ENCODE data around the gene EXOG.

EXOG gene

DNA sequence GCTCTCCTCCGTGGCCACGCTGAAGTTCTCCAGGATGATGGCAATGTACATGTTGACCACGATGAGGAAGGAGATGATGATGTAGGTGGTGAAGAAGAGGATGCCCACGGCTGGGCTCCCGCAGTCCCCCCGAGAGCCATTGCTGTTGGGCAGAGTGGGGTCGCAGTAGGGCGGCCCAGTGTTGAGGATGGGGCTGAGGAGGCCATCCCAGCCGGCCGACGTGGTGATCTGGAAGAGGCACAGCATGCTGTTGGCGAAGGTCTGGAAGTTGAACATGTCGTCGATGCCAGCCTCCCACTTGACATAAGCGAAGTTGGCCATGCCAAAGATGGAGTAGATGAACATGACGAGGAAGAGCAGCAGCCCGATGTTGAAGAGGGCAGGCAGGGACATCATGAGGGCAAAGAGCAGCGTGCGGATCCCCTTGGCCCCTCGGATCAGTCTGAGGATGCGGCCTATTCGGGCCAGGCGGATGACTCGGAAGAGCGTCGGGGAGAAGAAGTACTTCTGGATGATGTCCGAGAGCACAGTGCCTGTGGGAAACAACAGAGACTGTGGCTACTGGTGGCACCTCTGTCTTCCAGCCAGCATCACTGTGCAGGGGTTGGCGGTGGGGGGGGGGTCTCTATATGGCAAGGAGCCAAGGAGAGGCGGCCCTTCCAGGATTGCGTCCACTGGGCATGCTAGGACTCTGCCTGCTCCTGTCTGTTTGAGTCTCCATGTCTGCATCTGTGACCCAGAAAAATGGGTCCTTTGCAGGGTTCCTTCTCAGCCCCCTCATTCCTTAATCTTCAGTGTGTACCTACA, 55.1 kb downstream of the EXOG start:
- peaks cover 5% of the 10 kb centered on the region for H3K27me3 Mint-ChIP-seq (ENCODE audit: low read depth)
- H3K27ac Mint-ChIP-seq: no peak overlapping the region
- no peaks in the 10 kb centered on the region for H3K36me3 Mint-ChIP-seq (ENCODE audit: low read depth)
- H3K4me1 Mint-ChIP-seq (ENCODE audit: low read depth): peaks cover 3% of the 10 kb centered on the region
- no peak overlapping the region for H3K4me3 Mint-ChIP-seq
- no peak for DNase-seq (ENCODE audit: low spot score)
- H3K9me3 Mint-ChIP-seq: no peaks in the 10 kb centered on the region

DNA sequence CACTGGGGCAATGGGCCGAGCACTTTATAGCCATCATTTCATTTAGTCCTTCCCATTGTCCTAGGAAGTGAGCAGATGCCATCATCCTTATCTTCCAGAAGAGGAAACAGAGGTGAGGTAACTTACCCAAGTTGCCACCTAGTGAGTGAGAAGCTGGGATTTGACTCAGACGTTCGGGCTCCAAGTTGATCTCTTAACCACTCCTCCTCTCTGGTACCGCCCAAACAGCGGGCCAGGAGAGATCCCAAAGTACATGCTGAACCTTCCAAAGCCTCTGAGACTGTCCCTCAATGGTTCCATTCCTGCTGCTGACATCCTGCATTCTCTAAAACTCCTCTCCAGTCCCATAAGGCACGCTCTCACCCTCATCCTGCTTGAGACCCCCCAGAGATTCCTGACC, 56.2 kb downstream of the EXOG start:
- Mint-ChIP-seq H3K27me3 (ENCODE audit: low read depth) (peaks cover 2% of the 10 kb centered on the region), H3K36me3 (ENCODE audit: low read depth) (no peaks in the 10 kb centered on the region), H3K4me3 (no peak overlapping the region), H3K9me3 (no peaks in the 10 kb centered on the region), H3K4me1 (ENCODE audit: low read depth) (peaks cover 3% of the 10 kb centered on the region), H3K27ac (no peak overlapping the region)
- no peak for DNase-seq (ENCODE audit: low spot score)

DNA sequence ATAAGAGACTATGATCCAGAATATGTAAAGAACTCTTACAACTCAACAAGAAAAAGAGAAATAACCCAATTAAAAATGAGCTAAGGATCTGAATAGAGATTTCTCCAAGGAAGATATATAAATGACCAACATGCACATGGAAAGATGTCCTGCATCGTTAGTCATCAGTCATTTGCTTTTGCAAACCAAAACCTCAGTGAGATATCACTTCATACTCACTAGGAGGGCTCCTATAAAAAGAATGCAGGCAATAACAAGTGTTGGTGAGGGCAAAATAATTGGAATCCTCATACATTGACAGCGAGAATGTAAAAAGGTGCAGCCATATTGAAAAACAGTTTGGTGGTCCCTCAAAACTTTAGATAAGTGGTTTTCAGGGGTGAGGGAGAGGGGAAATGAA, 56.9 kb downstream of the EXOG start:
- Mint-ChIP-seq H3K36me3 (ENCODE audit: low read depth) (no peaks in the 10 kb centered on the region), H3K4me3 (no peak overlapping the region), H3K27ac (no peak overlapping the region), H3K27me3 (ENCODE audit: low read depth) (no peaks in the 10 kb centered on the region), H3K4me1 (ENCODE audit: low read depth) (peaks cover 2% of the 10 kb centered on the region), H3K9me3 (no peaks in the 10 kb centered on the region)
- DNase-seq (ENCODE audit: low spot score): no peak

DNA sequence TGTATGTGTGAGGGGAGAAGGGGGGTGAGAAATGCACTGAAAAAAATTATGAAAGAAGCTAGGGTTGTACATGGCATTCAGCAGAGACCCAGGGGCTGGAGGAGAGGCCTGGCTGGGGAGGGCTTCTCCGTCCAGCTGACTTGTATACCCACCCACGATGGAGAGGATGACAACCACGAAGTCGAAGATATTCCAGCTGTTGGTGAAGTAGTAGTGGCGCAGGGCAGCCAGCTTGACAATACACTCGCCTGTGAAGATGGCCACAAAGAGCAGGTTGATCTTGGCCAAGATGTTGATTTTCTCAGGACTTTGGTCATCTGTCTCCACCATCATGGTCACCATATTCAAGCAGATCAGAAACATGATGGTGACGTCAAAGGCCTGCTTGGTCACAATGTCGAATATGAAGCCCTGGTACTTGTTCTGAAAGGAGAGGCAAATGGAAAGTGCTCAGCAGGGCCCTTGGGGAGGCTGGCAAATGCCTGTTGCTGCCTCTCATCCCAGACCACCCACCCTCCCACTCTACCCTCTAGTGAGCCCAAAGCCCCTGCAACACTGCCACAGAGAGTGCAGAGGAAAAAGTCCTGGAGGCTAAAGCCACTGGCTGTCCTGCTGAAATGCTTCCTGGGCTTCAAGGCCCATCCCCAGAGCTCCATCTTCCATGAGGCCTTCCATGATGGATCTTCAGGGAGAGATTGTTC, 58.1 kb downstream of the EXOG start:
- Mint-ChIP-seq H3K27me3 (ENCODE audit: low read depth) (no peaks in the 10 kb centered on the region), H3K27ac (no peak overlapping the region), H3K9me3 (no peaks in the 10 kb centered on the region), H3K4me1 (ENCODE audit: low read depth) (no peaks in the 10 kb centered on the region), H3K36me3 (ENCODE audit: low read depth) (no peaks in the 10 kb centered on the region), H3K4me3 (no peak overlapping the region)
- DNase-seq (ENCODE audit: low spot score): no peak

DNA sequence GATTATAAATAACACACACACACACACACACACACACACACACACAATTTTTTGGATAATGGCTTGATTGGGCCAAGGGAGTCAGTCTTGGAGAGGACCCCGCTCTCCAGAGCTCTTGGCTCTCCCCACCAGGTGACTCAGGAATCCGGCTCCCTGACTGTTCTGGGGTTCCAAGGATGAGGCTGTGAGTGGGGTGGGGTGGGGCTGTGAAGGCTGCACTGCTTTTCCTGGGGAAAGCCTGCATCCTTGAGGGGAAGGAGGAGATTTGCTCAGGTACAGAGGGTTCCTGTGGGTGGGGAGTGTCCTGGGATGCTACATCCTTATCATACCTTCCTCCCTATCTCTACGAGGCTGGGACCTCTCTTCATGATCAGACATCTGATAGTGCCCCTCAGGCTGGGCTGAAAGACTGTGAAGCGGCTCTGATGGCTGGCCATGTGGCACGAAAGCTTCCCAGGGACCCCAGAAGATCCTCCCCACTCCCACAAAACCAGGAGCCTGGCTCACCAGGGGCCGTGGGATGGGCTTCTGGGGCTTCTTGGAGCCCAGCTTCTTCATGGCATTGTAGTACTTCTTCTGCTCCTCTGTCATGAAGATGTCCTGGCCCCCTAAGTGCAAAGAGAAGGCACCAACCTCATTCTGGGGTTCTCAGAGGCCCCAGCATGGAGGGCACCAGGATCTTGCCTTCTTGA, 59.2 kb downstream of the EXOG start:
- Mint-ChIP-seq H3K4me3 (no peak overlapping the region), H3K27ac (no peak overlapping the region), H3K36me3 (ENCODE audit: low read depth) (no peaks in the 10 kb centered on the region), H3K9me3 (no peaks in the 10 kb centered on the region), H3K4me1 (ENCODE audit: low read depth) (no peaks in the 10 kb centered on the region), H3K27me3 (ENCODE audit: low read depth) (no peaks in the 10 kb centered on the region)
- DNase-seq (ENCODE audit: low spot score): no peak

DNA sequence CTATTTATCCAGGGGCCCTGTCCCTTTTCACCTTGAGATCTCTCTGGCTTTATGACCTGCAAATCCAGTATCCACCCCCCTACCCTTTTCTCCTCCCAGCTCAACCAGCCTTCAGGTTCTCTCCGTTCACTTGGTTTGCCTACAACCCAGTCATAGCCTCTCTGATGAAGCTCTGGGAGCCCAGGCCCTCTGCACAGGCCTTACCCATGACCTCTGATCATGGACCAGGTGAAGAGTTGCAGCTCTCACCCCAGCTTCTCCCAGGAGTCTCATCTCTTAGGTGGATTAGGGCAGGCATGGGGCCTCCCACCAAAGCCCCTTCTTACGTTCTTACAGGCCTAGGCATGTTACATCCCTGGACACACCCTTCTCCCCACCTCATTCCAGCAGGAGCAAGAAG, 59.8 kb downstream of the EXOG start:
- Mint-ChIP-seq H3K36me3 (ENCODE audit: low read depth) (no peaks in the 10 kb centered on the region), H3K4me3 (no peak overlapping the region)

DNA sequence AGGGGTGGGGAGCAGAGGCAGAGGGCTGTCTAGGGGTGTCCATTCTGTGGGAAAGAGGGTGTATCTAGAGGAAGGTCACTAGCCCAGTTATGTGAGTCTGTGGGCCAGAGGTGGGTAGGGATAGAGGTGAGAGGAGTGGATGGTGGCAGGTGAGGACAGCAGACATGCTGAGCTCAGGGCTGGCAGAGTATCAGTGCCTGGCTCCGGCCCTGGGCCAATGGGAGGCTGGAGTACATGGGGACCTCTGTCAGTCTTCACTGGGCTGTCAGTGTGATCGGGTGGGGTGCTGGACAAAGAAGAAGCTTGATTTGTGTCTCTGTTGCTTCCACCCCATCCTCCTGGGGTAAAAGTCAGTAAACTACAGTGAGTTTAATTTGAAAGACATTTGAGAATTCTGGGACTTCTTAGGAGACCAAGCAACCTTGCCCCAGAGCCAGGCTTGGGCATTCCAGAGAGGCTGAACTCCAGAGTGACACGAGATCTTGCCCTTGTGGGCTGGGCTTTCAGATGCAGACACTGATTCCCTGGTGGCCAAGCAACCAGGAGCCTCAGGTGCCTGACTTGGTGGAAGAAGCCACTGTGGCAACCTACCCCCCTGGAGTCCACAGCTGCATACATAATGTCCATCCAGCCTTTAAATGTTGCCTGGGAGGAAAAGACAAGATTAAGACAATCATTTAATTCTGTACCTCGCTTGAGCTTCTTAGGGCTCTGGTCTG, 60.7 kb downstream of the EXOG start:
- Mint-ChIP-seq H3K27ac (no peak overlapping the region), H3K9me3 (no peaks in the 10 kb centered on the region), H3K36me3 (ENCODE audit: low read depth) (no peaks in the 10 kb centered on the region)

More for the DNA sequence above, 59.8 kb downstream of the EXOG start:
- Mint-ChIP-seq H3K9me3 (no peaks in the 10 kb centered on the region), H3K4me1 (ENCODE audit: low read depth) (no peaks in the 10 kb centered on the region), H3K27me3 (ENCODE audit: low read depth) (no peaks in the 10 kb centered on the region), H3K27ac (no peak overlapping the region)
- no peak for DNase-seq (ENCODE audit: low spot score)

DNA sequence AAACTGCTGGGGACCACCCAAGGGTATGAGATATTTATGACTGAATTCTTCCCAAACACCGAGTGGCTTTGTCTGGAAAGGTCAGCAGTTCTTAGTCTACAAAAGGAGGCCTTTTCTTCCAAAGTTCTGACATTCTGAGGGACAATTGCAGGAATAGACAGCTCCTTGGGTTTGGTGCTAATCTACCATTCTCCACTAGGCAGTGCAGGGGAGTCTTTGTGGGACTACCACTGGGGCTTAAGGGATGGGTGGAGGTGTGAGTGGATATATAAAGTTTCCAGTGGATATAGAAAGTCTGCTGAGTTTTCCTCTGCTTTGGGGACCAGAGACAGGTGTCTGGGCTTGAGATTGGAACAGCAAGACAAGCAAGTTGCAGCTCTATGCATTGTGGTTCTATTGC, 62.7 kb downstream of the EXOG start:
- Mint-ChIP-seq H3K4me1 (ENCODE audit: low read depth) (no peaks in the 10 kb centered on the region), H3K27me3 (ENCODE audit: low read depth) (no peaks in the 10 kb centered on the region), H3K4me3 (no peak overlapping the region), H3K27ac (no peak overlapping the region), H3K9me3 (no peaks in the 10 kb centered on the region), H3K36me3 (ENCODE audit: low read depth) (no peaks in the 10 kb centered on the region)
- no peak for DNase-seq (ENCODE audit: low spot score)

More for the DNA sequence above, 60.7 kb downstream of the EXOG start:
- H3K4me1 Mint-ChIP-seq (ENCODE audit: low read depth): no peaks in the 10 kb centered on the region
- no peaks in the 10 kb centered on the region for H3K27me3 Mint-ChIP-seq (ENCODE audit: low read depth)
- DNase-seq (ENCODE audit: low spot score): no peak
- H3K4me3 Mint-ChIP-seq: no peak overlapping the region

DNA sequence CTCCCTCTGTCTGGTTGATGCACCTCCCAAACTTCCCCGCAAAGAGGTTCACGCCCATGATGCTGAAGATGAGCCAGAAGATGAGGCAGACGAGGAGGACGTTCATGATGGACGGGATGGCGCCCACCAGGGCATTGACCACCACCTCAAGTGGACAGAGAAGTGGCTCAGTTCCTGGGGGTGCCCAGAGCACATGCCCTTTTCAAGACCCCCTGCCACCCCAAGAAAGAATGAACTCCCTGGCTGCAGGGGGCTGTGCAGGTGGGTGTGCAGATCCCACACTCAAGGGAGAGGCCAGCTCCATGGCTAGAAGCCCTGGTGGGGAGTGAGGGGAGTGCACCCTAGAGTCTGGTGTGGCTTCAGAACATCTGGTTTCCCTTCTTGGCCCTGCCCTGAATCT, 64.1 kb downstream of the EXOG start:
- H3K4me1 Mint-ChIP-seq (ENCODE audit: low read depth): no peaks in the 10 kb centered on the region
- no peak overlapping the region for H3K4me3 Mint-ChIP-seq
- no peak overlapping the region for H3K27ac Mint-ChIP-seq

DNA sequence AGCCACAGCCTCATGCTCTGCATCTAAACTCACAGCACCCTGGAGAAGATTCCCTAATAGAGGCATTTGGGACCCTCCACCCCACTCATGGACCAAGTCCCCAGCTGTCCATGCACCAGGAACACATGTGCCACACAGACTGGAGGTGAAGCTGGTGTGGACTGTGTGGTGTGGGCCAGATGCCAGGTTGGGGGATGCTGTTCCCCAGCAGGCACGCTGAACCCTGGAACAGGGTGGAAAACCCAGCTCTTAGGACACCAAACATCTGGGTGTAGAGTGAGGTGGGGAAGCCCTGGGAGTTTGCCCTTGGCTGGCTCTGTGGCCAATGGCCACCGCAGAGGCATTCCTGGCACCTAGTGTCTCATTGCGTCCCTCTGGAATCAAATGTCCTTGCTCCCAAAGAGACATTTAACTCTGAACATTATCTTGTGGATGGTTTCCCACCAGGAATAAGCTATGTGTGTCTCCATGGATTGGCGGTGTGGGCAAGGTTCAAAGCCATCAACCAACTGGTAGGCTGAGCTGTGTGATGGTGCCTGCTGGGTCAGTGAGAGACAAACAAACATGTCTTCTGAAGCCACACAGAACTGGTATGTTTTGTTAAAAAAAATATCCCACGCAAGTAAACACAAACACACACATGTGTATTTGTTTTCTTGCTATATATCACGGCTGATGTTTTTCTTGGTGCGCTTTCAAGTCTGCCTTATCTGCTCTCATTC, 65.0 kb downstream of the EXOG start:
- Mint-ChIP-seq H3K27me3 (ENCODE audit: low read depth) (no peaks in the 10 kb centered on the region), H3K9me3 (no peaks in the 10 kb centered on the region), H3K4me1 (ENCODE audit: low read depth) (no peaks in the 10 kb centered on the region), H3K36me3 (ENCODE audit: low read depth) (no peaks in the 10 kb centered on the region), H3K27ac (no peak overlapping the region), H3K4me3 (no peak overlapping the region)
- DNase-seq (ENCODE audit: low spot score): no peak

More for the DNA sequence above, 64.1 kb downstream of the EXOG start:
- no peaks in the 10 kb centered on the region for H3K36me3 Mint-ChIP-seq (ENCODE audit: low read depth)
- DNase-seq (ENCODE audit: low spot score): no peak
- no peaks in the 10 kb centered on the region for H3K9me3 Mint-ChIP-seq
- no peaks in the 10 kb centered on the region for H3K27me3 Mint-ChIP-seq (ENCODE audit: low read depth)

DNA sequence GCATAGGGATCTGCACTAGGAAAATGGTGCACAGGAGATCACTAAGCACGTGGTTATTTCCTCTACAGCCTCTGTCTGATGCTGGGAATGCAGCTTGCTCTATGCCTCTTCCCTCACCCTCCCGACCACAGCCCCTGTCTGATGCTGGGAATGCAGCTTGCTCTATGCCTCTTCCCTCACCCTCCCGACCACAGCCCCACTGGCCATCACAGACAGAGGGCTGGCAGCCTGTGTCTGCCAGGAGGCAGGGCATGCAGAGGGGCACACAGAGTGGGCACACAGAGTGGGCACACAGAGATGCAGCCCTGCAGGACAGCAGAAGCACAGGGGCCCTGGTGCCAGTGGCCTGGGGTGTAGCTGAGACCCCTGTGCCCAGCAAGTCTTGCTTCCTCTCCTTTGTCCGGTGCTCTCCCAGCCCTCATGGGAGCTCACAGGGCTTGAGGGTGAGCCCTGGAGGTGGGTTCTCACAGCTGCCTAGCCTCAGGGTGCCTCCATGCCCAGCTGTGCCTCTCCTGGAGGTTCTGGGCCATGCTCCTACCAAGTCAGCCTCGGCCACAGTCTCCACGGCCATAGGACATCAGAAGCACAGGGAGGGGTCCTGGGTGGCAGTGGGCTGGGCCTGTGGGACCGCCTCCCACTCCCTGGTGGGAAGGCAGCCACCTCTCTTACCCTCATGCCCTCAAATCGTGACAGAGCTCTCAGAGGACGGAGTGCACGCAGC, 65.8 kb downstream of the EXOG start:
- H3K9me3 Mint-ChIP-seq: no peaks in the 10 kb centered on the region
- no peak for DNase-seq (ENCODE audit: low spot score)
- no peak overlapping the region for H3K27ac Mint-ChIP-seq
- no peaks in the 10 kb centered on the region for H3K4me1 Mint-ChIP-seq (ENCODE audit: low read depth)
- no peak overlapping the region for H3K4me3 Mint-ChIP-seq
- no peaks in the 10 kb centered on the region for H3K27me3 Mint-ChIP-seq (ENCODE audit: low read depth)
- H3K36me3 Mint-ChIP-seq (ENCODE audit: low read depth): no peaks in the 10 kb centered on the region

DNA sequence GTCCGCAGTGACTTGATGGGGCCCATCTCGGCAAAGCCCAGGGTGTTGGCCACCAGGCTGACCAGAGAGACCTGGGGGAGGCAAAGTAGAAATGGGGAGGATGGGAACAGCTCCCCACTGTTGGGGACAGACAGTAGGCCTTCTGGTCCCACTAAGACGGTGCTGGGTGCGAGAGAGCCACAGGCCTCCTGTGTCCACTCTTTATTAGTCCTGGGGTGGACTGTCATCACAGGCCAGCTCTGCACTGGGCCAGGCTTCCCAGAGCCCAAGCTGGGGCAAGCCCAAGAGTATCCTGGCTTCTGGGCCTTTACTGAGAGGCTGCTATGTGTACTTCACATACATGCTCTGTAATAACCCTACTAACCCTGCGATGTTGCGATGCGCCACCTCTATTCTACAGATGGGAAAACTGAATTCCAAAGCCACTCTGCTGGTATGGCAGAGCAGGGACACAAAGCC, 66.4 kb downstream of the EXOG start:
- Mint-ChIP-seq H3K4me1 (ENCODE audit: low read depth) (no peaks in the 10 kb centered on the region), H3K36me3 (ENCODE audit: low read depth) (no peaks in the 10 kb centered on the region), H3K4me3 (no peak overlapping the region), H3K27ac (no peak overlapping the region), H3K9me3 (no peaks in the 10 kb centered on the region), H3K27me3 (ENCODE audit: low read depth) (no peaks in the 10 kb centered on the region)
- no peak for DNase-seq (ENCODE audit: low spot score)
